ENCODE data around the gene RNF152. TPM values are rescaled to one million over a fixed set of nuclear protein-coding genes. Genes with fewer than 3 reads are reported as not detected.

RNF152 gene
- total RNA-seq, 3 donors from 2014 or later (not counting 1 experiment from before 2014, with no cell fraction given): 0.49 to 1.3 (median 0.50) TPM

DNA sequence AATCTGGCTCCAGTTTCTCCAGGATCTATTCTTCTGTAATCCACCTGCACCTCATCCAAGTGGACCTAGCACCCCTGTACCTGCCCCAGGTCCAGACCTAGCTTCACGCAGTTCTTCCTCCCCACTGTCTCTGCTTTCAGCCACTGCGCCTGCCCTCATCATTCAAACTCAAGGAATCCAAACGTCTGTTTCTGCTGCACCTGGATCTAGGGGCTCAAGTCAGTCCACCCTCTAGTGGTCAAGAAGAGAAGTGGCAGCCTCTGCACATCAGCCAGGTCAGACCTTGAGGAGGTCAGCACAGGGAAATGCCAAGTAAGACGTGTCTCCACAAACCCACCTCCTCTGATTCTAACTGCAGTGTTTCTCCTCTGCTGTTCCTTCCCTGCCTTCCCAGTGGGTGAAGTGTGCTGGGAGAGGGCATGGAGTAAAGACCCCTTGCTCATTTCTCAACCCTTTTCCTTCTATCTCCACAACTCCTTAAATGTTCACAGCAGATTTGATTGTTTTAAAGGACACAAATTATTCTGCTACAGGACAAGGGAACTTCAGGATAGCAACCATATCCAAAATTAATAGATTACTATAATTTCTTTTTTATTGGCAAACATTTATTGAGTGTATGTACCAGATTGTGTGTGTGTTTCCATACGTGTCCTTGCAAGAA lies 8.6 kb upstream of the RNF152 start:
- peaks cover 28 to 29% of the 10 kb centered on the region in 2 donors for H3K27me3 Mint-ChIP-seq (ENCODE audit: low read depth in 2 of 2)
- Histone ChIP-seq H3K27ac (ENCODE audit: low read length) (no peak overlapping the region), H3K4me3 (ENCODE audit: low read length) (no peak overlapping the region), H3K9me3 (ENCODE audit: control insufficient read depth, insufficient read depth, low read length) (no peaks in the 10 kb centered on the region), H3K4me1 (ENCODE audit: control insufficient read depth, insufficient read depth, low read length) (no peaks in the 10 kb centered on the region), H3K36me3 (ENCODE audit: control insufficient read depth, insufficient read depth, low read length) (no peaks in the 10 kb centered on the region), H3K27me3 (ENCODE audit: control insufficient read depth, insufficient read depth, low read length) (peaks cover 6% of the 10 kb centered on the region)
- no peaks in the 10 kb centered on the region for H3K9me3 Mint-ChIP-seq
- TF ChIP-seq, protein P1, sequence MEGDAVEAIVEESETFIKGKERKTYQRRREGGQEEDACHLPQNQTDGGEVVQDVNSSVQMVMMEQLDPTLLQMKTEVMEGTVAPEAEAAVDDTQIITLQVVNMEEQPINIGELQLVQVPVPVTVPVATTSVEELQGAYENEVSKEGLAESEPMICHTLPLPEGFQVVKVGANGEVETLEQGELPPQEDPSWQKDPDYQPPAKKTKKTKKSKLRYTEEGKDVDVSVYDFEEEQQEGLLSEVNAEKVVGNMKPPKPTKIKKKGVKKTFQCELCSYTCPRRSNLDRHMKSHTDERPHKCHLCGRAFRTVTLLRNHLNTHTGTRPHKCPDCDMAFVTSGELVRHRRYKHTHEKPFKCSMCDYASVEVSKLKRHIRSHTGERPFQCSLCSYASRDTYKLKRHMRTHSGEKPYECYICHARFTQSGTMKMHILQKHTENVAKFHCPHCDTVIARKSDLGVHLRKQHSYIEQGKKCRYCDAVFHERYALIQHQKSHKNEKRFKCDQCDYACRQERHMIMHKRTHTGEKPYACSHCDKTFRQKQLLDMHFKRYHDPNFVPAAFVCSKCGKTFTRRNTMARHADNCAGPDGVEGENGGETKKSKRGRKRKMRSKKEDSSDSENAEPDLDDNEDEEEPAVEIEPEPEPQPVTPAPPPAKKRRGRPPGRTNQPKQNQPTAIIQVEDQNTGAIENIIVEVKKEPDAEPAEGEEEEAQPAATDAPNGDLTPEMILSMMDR (IDR thresholded peaks at IDR 0.05): peak; percentile 90
- no peak overlapping the region for H3K27ac Mint-ChIP-seq
- WGBS (ENCODE audit: insufficient coverage): 28% methylated on average over 5 of the region's 5 CpGs
- DNase-seq (peak; percentile 17 to 67), ATAC-seq (peak; percentile 79 to 95 (median 87))
- intact Hi-C loops (cut with micrococcal nuclease): no loop called here
- peaks cover 6% of the 10 kb centered on the region in 2 donors for H3K4me1 Mint-ChIP-seq
- no peaks in the 10 kb centered on the region for H3K36me3 Mint-ChIP-seq
- H3K4me3 Mint-ChIP-seq: no peak overlapping the region

DNA sequence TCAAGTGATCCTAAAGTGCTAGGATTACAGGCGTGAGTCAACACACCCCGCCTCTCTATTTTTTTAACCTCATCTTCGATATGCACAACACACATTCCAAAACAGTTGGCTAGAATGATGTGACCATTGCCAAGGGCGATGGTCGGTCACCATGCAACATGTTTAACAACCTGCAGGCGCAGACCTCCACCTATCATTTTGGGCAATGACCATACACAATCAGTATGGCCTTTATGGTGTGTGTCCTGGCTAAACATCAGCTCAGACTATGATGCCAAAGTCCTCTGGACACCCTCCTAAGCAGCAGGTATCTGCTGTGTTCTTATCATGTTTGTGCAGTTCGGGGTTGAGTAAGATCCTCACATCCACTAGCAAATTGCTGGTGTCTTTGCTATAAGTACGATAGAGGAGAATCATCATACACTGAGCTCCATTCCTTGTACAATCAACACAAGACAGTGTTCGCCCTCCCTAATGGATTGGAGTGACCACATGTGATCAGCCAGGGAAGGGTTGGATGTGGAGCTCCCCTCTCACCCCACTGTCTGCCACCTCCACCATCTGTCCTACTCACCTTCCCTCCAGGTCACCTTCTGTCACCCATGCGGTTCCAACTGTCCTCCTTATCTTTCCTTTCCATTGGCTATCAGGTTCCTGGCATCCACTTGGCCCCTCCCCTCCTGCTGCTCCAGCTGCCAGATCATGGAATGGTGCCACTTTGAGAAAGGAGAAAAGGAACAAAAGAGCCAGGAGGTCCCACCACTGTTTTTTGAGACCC lies 7.9 kb upstream of the RNF152 start:
- Mint-ChIP-seq H3K27me3 (ENCODE audit: low read depth in 2 of 2) (peaks cover 25 to 26% of the 10 kb centered on the region in 2 donors), H3K27ac (no peak overlapping the region), H3K9me3 (no peaks in the 10 kb centered on the region), H3K36me3 (no peaks in the 10 kb centered on the region), H3K4me3 (no peak overlapping the region), H3K4me1 (peaks cover 6% of the 10 kb centered on the region in 2 donors)
- ATAC-seq (no peak), DNase-seq (no peak)
- Histone ChIP-seq H3K4me3 (ENCODE audit: low read length) (no peak overlapping the region), H3K9me3 (ENCODE audit: control insufficient read depth, insufficient read depth, low read length) (no peaks in the 10 kb centered on the region), H3K27ac (ENCODE audit: low read length) (no peak overlapping the region), H3K27me3 (ENCODE audit: control insufficient read depth, insufficient read depth, low read length) (peaks cover 6% of the 10 kb centered on the region), H3K36me3 (ENCODE audit: control insufficient read depth, insufficient read depth, low read length) (no peaks in the 10 kb centered on the region), H3K4me1 (ENCODE audit: control insufficient read depth, insufficient read depth, low read length) (no peaks in the 10 kb centered on the region)
- intact Hi-C loops (cut with micrococcal nuclease): no loop called here
- TF ChIP-seq, protein P1 (IDR thresholded peaks at IDR 0.05): no peak
- 85% methylated on average over 9 of the region's 10 CpGs for WGBS (ENCODE audit: insufficient coverage)

DNA sequence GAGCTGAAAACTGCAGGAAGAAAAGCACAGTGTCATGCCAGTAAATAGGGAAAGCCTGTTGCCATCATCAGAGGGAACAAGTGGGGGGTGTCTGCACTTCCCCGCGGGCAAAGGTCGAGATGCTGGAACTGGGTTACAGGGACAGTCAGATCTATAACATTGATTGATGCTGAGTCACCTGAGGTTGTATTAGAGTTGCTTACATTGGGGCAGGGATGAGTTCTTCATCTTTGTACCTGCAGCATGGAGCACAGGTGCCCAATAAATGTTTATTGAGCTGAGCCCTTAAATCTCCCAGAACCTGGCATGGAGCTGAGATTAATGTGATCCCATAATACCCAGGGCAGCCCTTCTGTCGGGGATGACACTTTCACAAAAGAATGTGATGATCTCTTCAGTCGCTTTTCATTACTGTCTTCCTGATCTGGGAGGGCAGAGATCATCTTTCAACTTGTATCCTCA lies 5.9 kb upstream of the RNF152 start:
- H3K9me3 ChIP-seq (ENCODE audit: control insufficient read depth, insufficient read depth, low read length): no peaks in the 10 kb centered on the region
- no peaks in the 10 kb centered on the region for H3K9me3 Mint-ChIP-seq
- H3K27me3 Mint-ChIP-seq (ENCODE audit: low read depth in 2 of 2): peaks cover 24 to 26% of the 10 kb centered on the region in 2 donors
- no peak overlapping the region for H3K4me3 ChIP-seq (ENCODE audit: low read length)
- intact Hi-C loops (cut with micrococcal nuclease): no loop called here
- peaks cover 6% of the 10 kb centered on the region in 2 donors for H3K4me1 Mint-ChIP-seq
- H3K4me3 Mint-ChIP-seq: no peak overlapping the region
- DNase-seq (no peak), ATAC-seq (no peak)
- no peak overlapping the region for H3K27ac ChIP-seq (ENCODE audit: low read length)
- no peaks in the 10 kb centered on the region for H3K36me3 Mint-ChIP-seq
- H3K27ac Mint-ChIP-seq: no peak overlapping the region
- peaks cover 7% of the 10 kb centered on the region for H3K4me1 ChIP-seq (ENCODE audit: control insufficient read depth, insufficient read depth, low read length)
- H3K36me3 ChIP-seq (ENCODE audit: control insufficient read depth, insufficient read depth, low read length): no peaks in the 10 kb centered on the region
- TF ChIP-seq, protein P1 (IDR thresholded peaks at IDR 0.05): no peak
- WGBS (ENCODE audit: insufficient coverage): 91% methylated on average over 5 of the region's 5 CpGs
- H3K27me3 ChIP-seq (ENCODE audit: control insufficient read depth, insufficient read depth, low read length): peaks cover 13% of the 10 kb centered on the region
